Motor neuron (in vitro differentiated cells): Measurements from ENCODE around the gene TFRC. TPM values are rescaled to one million over a fixed set of nuclear protein-coding genes. Genes with fewer than 3 reads are reported as not detected.

Experiments
- ATAC-seq, 8 experiments: fragments of 200-7000 bp; cut with Tn5 transposase; replicated peaks in 6 of 8; 2 replicates each; pipeline ENCODE4 v1.8.0; 2021; ENCODE audit warnings: mild to moderate bottlenecking in 8 of 8, moderate library complexity in 8 of 8
- H3K27ac ChIP-seq, 2 donors: fragments of 250-450 bp; sonication (Bioruptor Pico); 2 replicates each; pipeline ENCODE4 v1.9.0; 2021; ENCODE audit warnings: antibody characterized with exemption in 2 of 2, mild to moderate bottlenecking in 2 of 2, moderate library complexity in 1 of 2
- H3K4me1 ChIP-seq, 2 donors: fragments of 250-450 bp; sonication (Bioruptor Pico); replicated peaks in 1 of 2; 2 replicates each; pipeline ENCODE4 v1.6.1; 2021; ENCODE audit warnings: antibody characterized with exemption in 2 of 2, mild to moderate bottlenecking in 2 of 2, moderate library complexity in 1 of 2
- H3K4me3 ChIP-seq, 5 donors: fragments of 250-450 bp; sonication (Bioruptor Pico); 2 replicates each; pipeline ENCODE4 v1.9.0; 2021; ENCODE audit warnings: antibody characterized with exemption in 5 of 5, mild to moderate bottlenecking in 5 of 5, moderate library complexity in 4 of 5
- WGBS, 10 experiments: fragments of 450-650 bp; shearing (Covaris generic); methylation state at CpG; one replicate each; pipeline ENCODE4 v1.0.0; 2022; 5-methylcytosine and 5-hydroxymethylcytosine counted together
- in situ Hi-C, 9 experiments: fragments of 400-800 bp; cut with MboI; loops; one replicate each; pipeline ENCODE4 v1.15.0; 2021; ENCODE audit warnings: low sequenced_read_pairs in 9 of 9, low pct_unique_long_range_greater_than_20kb in 2 of 9; ENCODE audit not compliant: unreplicated experiment in 9 of 9
- total RNA-seq, 8 experiments: library from RNA; unstranded; fragments of 300-600 nt; gene quantifications; 2 replicates each; pipeline versions ENCODE4 v1.2.3 to v1.2.4, GENCODE V29; 2022

The TFRC gene
- 100 to 1,000 TPM in 2 of 8 experiments, 10 to 100 TPM in 6; 39.1 to 148 (median 55.7) TPM for total RNA-seq

- in situ Hi-C loops = loop anchor here in 1 of 9 experiments (25.0 kb wide), 1 partner anchor 105 kb away; no protein-coding TSS in a partner anchor
- 0 to 20% (median 3%) methylated on average over 1 to 8 of the region's 67 CpGs; no CpG with 5 or more reads in 2 of the 10 experiments for WGBS, 10 experiments
- peak within 1 kb of the TSS; percentile 86 for H3K27ac ChIP-seq
Observed at GRCh38 chr3:196081834-196082618, at the start of gene TFRC. TSS of gene TFRC (minus strand) at chr3:196082090. CDS start at chr3:196077099, 4,991 bp downstream.

GRCh38 chr3:196128172-196128843 is 46.4 kb upstream of the TFRC start:
- H3K27ac ChIP-seq = no peak overlapping the region
- no peaks in the 10 kb centered on the region for H3K4me1 ChIP-seq
- H3K4me3 ChIP-seq = no peak overlapping the region
- in situ Hi-C loops = no loop called here
- 0 to 100% (median 87%) methylated on average over 1 to 12 of the region's 21 CpGs; no CpG with 5 or more reads in 5 of the 10 experiments for WGBS, 10 experiments
- no peak for ATAC-seq

More at GRCh38 chr3:196081834-196082618, at the start of gene TFRC:
- Histone ChIP-seq H3K4me3 (peak within 1 kb of the TSS; percentile 82 to 99 (median 96)), H3K4me1 (peaks cover 9 to 13% of the 10 kb centered on the region in 2 donors)
- peak; percentile 89 to 96 (median 94) for ATAC-seq

- no peak overlapping the region for H3K27ac ChIP-seq
- ATAC-seq = no peak
- 0 to 100% (median 68%) methylated on average over 1 to 8 of the region's 12 CpGs; no CpG with 5 or more reads in 4 of the 10 experiments for WGBS, 10 experiments
Observed at GRCh38 chr3:196127308-196128040, 45.6 kb upstream of the TFRC start.

GRCh38 chr3:196124608-196125007 is 42.7 kb upstream of the TFRC start:
- Histone ChIP-seq H3K4me3 (no peak overlapping the region), H3K4me1 (peaks cover 0 to 5% of the 10 kb centered on the region in 2 donors), H3K27ac (no peak overlapping the region)
- in situ Hi-C loops = no loop called here
- WGBS, 10 experiments = 17 to 100% (median 82%) methylated on average over 1 to 3 of the region's 5 CpGs; no CpG with 5 or more reads in 2 of the 10 experiments
- no peak for ATAC-seq

More at GRCh38 chr3:196127308-196128040, 45.6 kb upstream of the TFRC start:
- Histone ChIP-seq H3K4me1 (no peaks in the 10 kb centered on the region), H3K4me3 (no peak overlapping the region)
- in situ Hi-C loops = no loop called here

- H3K4me3 ChIP-seq = no peak overlapping the region
Observed at GRCh38 chr3:196122688-196123046, 40.8 kb upstream of the TFRC start.

GRCh38 chr3:196122021-196122687 is 40.3 kb upstream of the TFRC start:
- ATAC-seq = no peak
- H3K4me3 ChIP-seq = no peak overlapping the region
- H3K4me1 ChIP-seq = peaks cover 0 to 5% of the 10 kb centered on the region in 2 donors
- in situ Hi-C loops = no loop called here
- no peak overlapping the region for H3K27ac ChIP-seq
- WGBS, 10 experiments = 7 to 95% (median 82%) methylated on average over 6 to 14 of the region's 16 CpGs; no CpG with 5 or more reads in 1 of the 10 experiments

More at GRCh38 chr3:196122688-196123046, 40.8 kb upstream of the TFRC start:
- peaks cover 0 to 5% of the 10 kb centered on the region in 2 donors for H3K4me1 ChIP-seq
- no peak overlapping the region for H3K27ac ChIP-seq
- 49 to 96% (median 91%) methylated on average over 2 to 8 of the region's 8 CpGs; no CpG with 5 or more reads in 3 of the 10 experiments for WGBS, 10 experiments
- no peak for ATAC-seq
- in situ Hi-C loops = no loop called here

GRCh38 chr3:196121066-196121465 is 39.2 kb upstream of the TFRC start:
- Histone ChIP-seq H3K27ac (no peak overlapping the region), H3K4me1 (peaks cover 0 to 5% of the 10 kb centered on the region in 2 donors), H3K4me3 (no peak overlapping the region)
- no peak for ATAC-seq
- WGBS, 10 experiments = 40 to 100% (median 88%) methylated on average over 1 to 11 of the region's 11 CpGs; no CpG with 5 or more reads in 3 of the 10 experiments
- in situ Hi-C loops = no loop called here

- WGBS, 10 experiments = 0 to 75% (median 50%) methylated on average over 2 to 5 of the region's 14 CpGs; no CpG with 5 or more reads in 3 of the 10 experiments
Observed at GRCh38 chr3:196120291-196120951, 38.5 kb upstream of the TFRC start.

GRCh38 chr3:196117809-196118208 is 35.9 kb upstream of the TFRC start:
- 30 to 100% (median 77%) methylated on average over 1 to 6 of the region's 6 CpGs; no CpG with 5 or more reads in 2 of the 10 experiments for WGBS, 10 experiments
- no peak overlapping the region for H3K4me3 ChIP-seq
- in situ Hi-C loops = no loop called here

More at GRCh38 chr3:196120291-196120951, 38.5 kb upstream of the TFRC start:
- peak in 2 of 8 experiments; percentile 27 to 49 for ATAC-seq
- Histone ChIP-seq H3K4me1 (peaks cover 0 to 5% of the 10 kb centered on the region in 2 donors), H3K27ac (peak overlapping the region in 1 of 2 donors; percentile 6), H3K4me3 (no peak overlapping the region)
- in situ Hi-C loops = no loop called here

GRCh38 chr3:196115678-196116083 is 33.8 kb upstream of the TFRC start:
- H3K4me1 ChIP-seq = peaks cover 0 to 5% of the 10 kb centered on the region in 2 donors
- WGBS, 10 experiments = 7 to 100% (median 80%) methylated on average over 1 to 3 of the region's 3 CpGs; no CpG with 5 or more reads in 1 of the 10 experiments
- in situ Hi-C loops = no loop called here

More at GRCh38 chr3:196117809-196118208, 35.9 kb upstream of the TFRC start:
- peaks cover 0 to 5% of the 10 kb centered on the region in 2 donors for H3K4me1 ChIP-seq
- no peak overlapping the region for H3K27ac ChIP-seq
- no peak for ATAC-seq

GRCh38 chr3:196111939-196112386 is 30.1 kb upstream of the TFRC start:
- Histone ChIP-seq H3K27ac (no peak overlapping the region), H3K4me1 (no peaks in the 10 kb centered on the region), H3K4me3 (no peak overlapping the region)
- 0 to 100% (median 80%) methylated on average over 1 to 6 of the region's 7 CpGs for WGBS, 10 experiments
- in situ Hi-C loops = no loop called here
- no peak for ATAC-seq

More at GRCh38 chr3:196115678-196116083, 33.8 kb upstream of the TFRC start:
- no peak for ATAC-seq
- no peak overlapping the region for H3K27ac ChIP-seq
- no peak overlapping the region for H3K4me3 ChIP-seq
